Chondrocyte (in vitro differentiated cells): ENCODE results near the gene OR1D5. TPM values are rescaled to one million over a fixed set of nuclear protein-coding genes. Genes with fewer than 3 reads are reported as not detected.

Source experiments
- DNase-seq: peaks from one replicate; pipeline ENCODE4 v3.0.0; 2021; ENCODE audit warnings: mixed read lengths, low spot score
- H3K27ac Mint-ChIP-seq: one replicate; pipeline ENCODE4 v1.8.0; 2021; ENCODE audit warnings: mild to moderate bottlenecking, moderate library complexity, mixed read lengths; ENCODE audit not compliant: unreplicated experiment
- H3K27me3 Mint-ChIP-seq: 2 replicates; pipeline ENCODE4 v1.8.0; 2021; ENCODE audit warnings: low read depth, mixed read lengths
- H3K36me3 Mint-ChIP-seq: 2 replicates; pipeline ENCODE4 v1.8.0; 2021; ENCODE audit warnings: low read depth, mixed read lengths
- H3K4me1 Mint-ChIP-seq: 2 replicates; pipeline ENCODE4 v1.8.0; 2021; ENCODE audit warnings: low read depth, mild to moderate bottlenecking, mixed read lengths
- H3K4me3 Mint-ChIP-seq: one replicate; pipeline ENCODE4 v1.8.0; 2021; ENCODE audit warnings: mild to moderate bottlenecking, moderate library complexity, mixed read lengths; ENCODE audit not compliant: unreplicated experiment
- H3K9me3 Mint-ChIP-seq: 2 replicates; pipeline ENCODE4 v1.8.0; 2021; ENCODE audit warnings: low read depth, mixed read lengths
- total RNA-seq: library from RNA; stranded (reverse); gene quantifications from 3 replicates; pipeline ENCODE4 v1.2.1, GENCODE V29; 2021
- TF ChIP-seq, protein P1 (sequence below): fragments of 200-600 bp; sonication (generic); IDR thresholded peaks from 2 replicates; pipeline ENCODE4 v1.5.0; 2021; ENCODE audit warnings: antibody characterized with exemption, mild to moderate bottlenecking, moderate library complexity

OR1D5 gene
- total RNA-seq, 1 donor from 2014 or later: not detected

GRCh38 chr17:3026125-3026855 lies 37.1 kb downstream of the OR1D5 start:
- TF ChIP-seq, protein P1, sequence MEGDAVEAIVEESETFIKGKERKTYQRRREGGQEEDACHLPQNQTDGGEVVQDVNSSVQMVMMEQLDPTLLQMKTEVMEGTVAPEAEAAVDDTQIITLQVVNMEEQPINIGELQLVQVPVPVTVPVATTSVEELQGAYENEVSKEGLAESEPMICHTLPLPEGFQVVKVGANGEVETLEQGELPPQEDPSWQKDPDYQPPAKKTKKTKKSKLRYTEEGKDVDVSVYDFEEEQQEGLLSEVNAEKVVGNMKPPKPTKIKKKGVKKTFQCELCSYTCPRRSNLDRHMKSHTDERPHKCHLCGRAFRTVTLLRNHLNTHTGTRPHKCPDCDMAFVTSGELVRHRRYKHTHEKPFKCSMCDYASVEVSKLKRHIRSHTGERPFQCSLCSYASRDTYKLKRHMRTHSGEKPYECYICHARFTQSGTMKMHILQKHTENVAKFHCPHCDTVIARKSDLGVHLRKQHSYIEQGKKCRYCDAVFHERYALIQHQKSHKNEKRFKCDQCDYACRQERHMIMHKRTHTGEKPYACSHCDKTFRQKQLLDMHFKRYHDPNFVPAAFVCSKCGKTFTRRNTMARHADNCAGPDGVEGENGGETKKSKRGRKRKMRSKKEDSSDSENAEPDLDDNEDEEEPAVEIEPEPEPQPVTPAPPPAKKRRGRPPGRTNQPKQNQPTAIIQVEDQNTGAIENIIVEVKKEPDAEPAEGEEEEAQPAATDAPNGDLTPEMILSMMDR: no peak
- no peak overlapping the region for H3K4me3 Mint-ChIP-seq
- peak; percentile 86 for DNase-seq
- H3K4me1 Mint-ChIP-seq: no peaks in the 10 kb centered on the region
- peaks cover 32% of the 10 kb centered on the region for H3K9me3 Mint-ChIP-seq
- H3K27me3 Mint-ChIP-seq: no peaks in the 10 kb centered on the region
- peaks cover 18% of the 10 kb centered on the region for H3K36me3 Mint-ChIP-seq
- no peak overlapping the region for H3K27ac Mint-ChIP-seq

- Mint-ChIP-seq H3K4me3 (no peak overlapping the region), H3K27me3 (no peaks in the 10 kb centered on the region), H3K36me3 (peaks cover 23% of the 10 kb centered on the region), H3K4me1 (no peaks in the 10 kb centered on the region), H3K9me3 (peaks cover 32% of the 10 kb centered on the region), H3K27ac (no peak overlapping the region)
- TF ChIP-seq, protein P1: no peak
- DNase-seq: peak; percentile 66
Observed at GRCh38 chr17:3025421-3026124, 37.8 kb downstream of the OR1D5 start.

- Mint-ChIP-seq H3K4me1 (no peaks in the 10 kb centered on the region), H3K4me3 (no peak overlapping the region), H3K27ac (no peak overlapping the region), H3K9me3 (peaks cover 32% of the 10 kb centered on the region), H3K36me3 (peaks cover 23% of the 10 kb centered on the region), H3K27me3 (no peaks in the 10 kb centered on the region)
- DNase-seq: no peak
- TF ChIP-seq, protein P1: no peak
Observed at GRCh38 chr17:3024346-3024745, 39.1 kb downstream of the OR1D5 start.

DNA sequence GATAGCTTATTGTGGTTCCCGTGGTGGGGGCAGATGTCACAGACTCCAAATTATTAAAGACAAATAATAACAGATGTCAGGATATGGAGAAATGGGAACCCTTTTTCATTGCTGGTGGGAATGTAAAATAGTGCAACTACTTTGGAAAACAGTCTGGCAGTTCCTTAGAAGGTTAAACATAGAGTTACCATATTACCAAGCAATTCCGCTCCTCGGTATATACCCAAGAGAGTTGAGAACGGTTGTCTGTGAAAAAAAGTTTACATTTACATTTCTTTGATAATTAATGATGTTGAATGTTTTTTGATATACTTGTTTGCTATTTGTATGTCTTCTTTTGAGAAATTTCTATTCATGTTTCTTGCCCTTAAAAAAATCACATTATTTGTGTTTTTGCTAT lies 41.2 kb downstream of the OR1D5 start:
- Mint-ChIP-seq H3K4me1 (no peaks in the 10 kb centered on the region), H3K4me3 (no peak overlapping the region), H3K36me3 (peaks cover 23% of the 10 kb centered on the region), H3K9me3 (peaks cover 32% of the 10 kb centered on the region), H3K27me3 (no peaks in the 10 kb centered on the region), H3K27ac (no peak overlapping the region)
- no peak for DNase-seq
- TF ChIP-seq, protein P1: no peak

GRCh38 chr17:3020381-3020780 lies 43.0 kb downstream of the OR1D5 start:
- H3K27me3 Mint-ChIP-seq: no peaks in the 10 kb centered on the region
- peaks cover 32% of the 10 kb centered on the region for H3K9me3 Mint-ChIP-seq
- peak; percentile 53 for DNase-seq
- peaks cover 23% of the 10 kb centered on the region for H3K36me3 Mint-ChIP-seq
- H3K4me3 Mint-ChIP-seq: no peak overlapping the region
- H3K4me1 Mint-ChIP-seq: peaks cover 3% of the 10 kb centered on the region
- TF ChIP-seq, protein P1: no peak
- no peak overlapping the region for H3K27ac Mint-ChIP-seq
